ENCODE data around the gene RPS3. TPM values are rescaled to one million over a fixed set of nuclear protein-coding genes. Genes with fewer than 3 reads are reported as not detected.

Gene RPS3
- total and polyA plus RNA-seq, 2 of the 13 experiments (the other 11 are each of a cell fraction or from before 2014, with no cell fraction given) = 2,143 to 3,616 TPM

- no peak for TF ChIP-seq HNF1A (IDR thresholded peaks at IDR 0.05; ENCODE audit: low read depth)
- no peak for TF ChIP-seq HNF1A (CRISPR knock-in tag; IDR thresholded peaks at IDR 0.05; ENCODE audit: borderline replicate concordance)
- TF ChIP-seq ZNF709 (CRISPR knock-in tag; IDR thresholded peaks at IDR 0.05) = no peak
- no peak for TF ChIP-seq CEBPB (IDR thresholded peaks at IDR 0.05; ENCODE audit: borderline replicate concordance, low read depth, low read length)
- TF ChIP-seq NCOA2 (CRISPR knock-in tag; IDR thresholded peaks at IDR 0.05) = no peak
- TF ChIP-seq NFYC (CRISPR knock-in tag; IDR thresholded peaks at IDR 0.05) = no peak
- TF ChIP-seq HOMEZ (CRISPR knock-in tag; IDR thresholded peaks at IDR 0.05; ENCODE audit: low read depth) = no peak
- no peak for TF ChIP-seq NKX3-1 (CRISPR knock-in tag; IDR thresholded peaks at IDR 0.05)
- peak; percentile 66 for TF ChIP-seq ZGPAT (CRISPR knock-in tag; IDR thresholded peaks at IDR 0.05)
- no peak for TF ChIP-seq ZXDC (CRISPR knock-in tag; IDR thresholded peaks at IDR 0.05)
- no peak for TF ChIP-seq STAT6 (CRISPR knock-in tag; IDR thresholded peaks at IDR 0.05; ENCODE audit: borderline replicate concordance)
- no peak for TF ChIP-seq KLF15 (CRISPR knock-in tag; IDR thresholded peaks at IDR 0.05; ENCODE audit: borderline replicate concordance)
- TF ChIP-seq ELK4 (CRISPR knock-in tag; IDR thresholded peaks at IDR 0.05; ENCODE audit: borderline replicate concordance) = no peak
Measured at GRCh38 chr11:75422248-75423231, 23.2 kb downstream of the RPS3 start (continued).

Data from HepG2 (cell line).